ENCODE results near the gene GGTLC1.
"Not testable (repeated sequence)": the region's sequence is repeated elsewhere in the genome, so short reads cannot be mapped to it uniquely, and the experiment has no call there.

GGTLC1 gene

GRCh38 chr20:23994001-23994633 is 5.5 kb upstream of the GGTLC1 start:
- not testable (repeated sequence) for H3K9ac ChIP-seq (ENCODE audit: low read depth, low read length); H3K27ac ChIP-seq (ENCODE audit: low read depth, low read length); H3K9me3 ChIP-seq (ENCODE audit: control insufficient read depth, insufficient read depth, low read length); H3K27me3 ChIP-seq (ENCODE audit: control insufficient read depth, insufficient read depth, low read length); H3K4me3 ChIP-seq (ENCODE audit: low read depth, low read length); H3K4me1 ChIP-seq (ENCODE audit: control insufficient read depth, insufficient read depth, low read length); H3K36me3 ChIP-seq (ENCODE audit: control insufficient read depth, insufficient read depth, low read length)

GRCh38 chr20:23993440-23993839 is 4.9 kb upstream of the GGTLC1 start:
- not testable (repeated sequence) for H3K36me3 ChIP-seq (ENCODE audit: control insufficient read depth, insufficient read depth, low read length); H3K4me1 ChIP-seq (ENCODE audit: control insufficient read depth, insufficient read depth, low read length); H3K9me3 ChIP-seq (ENCODE audit: control insufficient read depth, insufficient read depth, low read length); H3K4me3 ChIP-seq (ENCODE audit: low read depth, low read length); H3K27ac ChIP-seq (ENCODE audit: low read depth, low read length); H3K9ac ChIP-seq (ENCODE audit: low read depth, low read length); H3K27me3 ChIP-seq (ENCODE audit: control insufficient read depth, insufficient read depth, low read length)

GRCh38 chr20:23990296-23990695 is 1.7 kb upstream of the GGTLC1 start:
- not testable (repeated sequence) for H3K4me3 ChIP-seq (ENCODE audit: low read depth, low read length); H3K4me1 ChIP-seq (ENCODE audit: control insufficient read depth, insufficient read depth, low read length); H3K27ac ChIP-seq (ENCODE audit: low read depth, low read length); H3K27me3 ChIP-seq (ENCODE audit: control insufficient read depth, insufficient read depth, low read length); H3K9me3 ChIP-seq (ENCODE audit: control insufficient read depth, insufficient read depth, low read length); H3K9ac ChIP-seq (ENCODE audit: low read depth, low read length); H3K36me3 ChIP-seq (ENCODE audit: control insufficient read depth, insufficient read depth, low read length)

GRCh38 chr20:23988966-23989365 is 387 bp upstream of the GGTLC1 start:
- H3K4me1 ChIP-seq (ENCODE audit: control insufficient read depth, insufficient read depth, low read length); H3K36me3 ChIP-seq (ENCODE audit: control insufficient read depth, insufficient read depth, low read length); H3K9ac ChIP-seq (ENCODE audit: low read depth, low read length); H3K9me3 ChIP-seq (ENCODE audit: control insufficient read depth, insufficient read depth, low read length); H3K4me3 ChIP-seq (ENCODE audit: low read depth, low read length); H3K27ac ChIP-seq (ENCODE audit: low read depth, low read length); H3K27me3 ChIP-seq (ENCODE audit: control insufficient read depth, insufficient read depth, low read length): not testable (repeated sequence)

GRCh38 chr20:23986716-23987115 is 1.9 kb downstream of the GGTLC1 start:
- H3K27ac ChIP-seq (ENCODE audit: low read depth, low read length); H3K36me3 ChIP-seq (ENCODE audit: control insufficient read depth, insufficient read depth, low read length); H3K27me3 ChIP-seq (ENCODE audit: control insufficient read depth, insufficient read depth, low read length); H3K4me1 ChIP-seq (ENCODE audit: control insufficient read depth, insufficient read depth, low read length); H3K4me3 ChIP-seq (ENCODE audit: low read depth, low read length); H3K9me3 ChIP-seq (ENCODE audit: control insufficient read depth, insufficient read depth, low read length); H3K9ac ChIP-seq (ENCODE audit: low read depth, low read length): not testable (repeated sequence)

GRCh38 chr20:23986310-23986709 is 2.3 kb downstream of the GGTLC1 start:
- H3K9ac ChIP-seq (ENCODE audit: low read depth, low read length); H3K4me3 ChIP-seq (ENCODE audit: low read depth, low read length); H3K27me3 ChIP-seq (ENCODE audit: control insufficient read depth, insufficient read depth, low read length); H3K27ac ChIP-seq (ENCODE audit: low read depth, low read length); H3K9me3 ChIP-seq (ENCODE audit: control insufficient read depth, insufficient read depth, low read length); H3K4me1 ChIP-seq (ENCODE audit: control insufficient read depth, insufficient read depth, low read length); H3K36me3 ChIP-seq (ENCODE audit: control insufficient read depth, insufficient read depth, low read length): not testable (repeated sequence)

- not testable (repeated sequence) for H3K27me3 ChIP-seq (ENCODE audit: control insufficient read depth, insufficient read depth, low read length); H3K4me1 ChIP-seq (ENCODE audit: control insufficient read depth, insufficient read depth, low read length)
These were observed 2.8 kb downstream of the GGTLC1 start for GRCh38 chr20:23985790-23986225.

GRCh38 chr20:23985066-23985789 is 3.4 kb downstream of the GGTLC1 start:
- not testable (repeated sequence) for H3K36me3 ChIP-seq (ENCODE audit: control insufficient read depth, insufficient read depth, low read length); H3K4me3 ChIP-seq (ENCODE audit: low read depth, low read length); H3K4me1 ChIP-seq (ENCODE audit: control insufficient read depth, insufficient read depth, low read length); H3K9ac ChIP-seq (ENCODE audit: low read depth, low read length); H3K27me3 ChIP-seq (ENCODE audit: control insufficient read depth, insufficient read depth, low read length); H3K9me3 ChIP-seq (ENCODE audit: control insufficient read depth, insufficient read depth, low read length); H3K27ac ChIP-seq (ENCODE audit: low read depth, low read length)

More at GRCh38 chr20:23985790-23986225, 2.8 kb downstream of the GGTLC1 start:
- H3K36me3 ChIP-seq (ENCODE audit: control insufficient read depth, insufficient read depth, low read length); H3K9ac ChIP-seq (ENCODE audit: low read depth, low read length); H3K27ac ChIP-seq (ENCODE audit: low read depth, low read length); H3K9me3 ChIP-seq (ENCODE audit: control insufficient read depth, insufficient read depth, low read length); H3K4me3 ChIP-seq (ENCODE audit: low read depth, low read length): not testable (repeated sequence)

GRCh38 chr20:23984476-23985023 is 4.0 kb downstream of the GGTLC1 start:
- H3K27ac ChIP-seq (ENCODE audit: low read depth, low read length); H3K9me3 ChIP-seq (ENCODE audit: control insufficient read depth, insufficient read depth, low read length); H3K9ac ChIP-seq (ENCODE audit: low read depth, low read length); H3K4me1 ChIP-seq (ENCODE audit: control insufficient read depth, insufficient read depth, low read length); H3K4me3 ChIP-seq (ENCODE audit: low read depth, low read length); H3K36me3 ChIP-seq (ENCODE audit: control insufficient read depth, insufficient read depth, low read length); H3K27me3 ChIP-seq (ENCODE audit: control insufficient read depth, insufficient read depth, low read length): not testable (repeated sequence)

- not testable (repeated sequence) for H3K4me3 ChIP-seq (ENCODE audit: low read depth, low read length); H3K9ac ChIP-seq (ENCODE audit: low read depth, low read length); H3K9me3 ChIP-seq (ENCODE audit: control insufficient read depth, insufficient read depth, low read length); H3K4me1 ChIP-seq (ENCODE audit: control insufficient read depth, insufficient read depth, low read length); H3K27me3 ChIP-seq (ENCODE audit: control insufficient read depth, insufficient read depth, low read length); H3K36me3 ChIP-seq (ENCODE audit: control insufficient read depth, insufficient read depth, low read length); H3K27ac ChIP-seq (ENCODE audit: low read depth, low read length)
These were observed 6.2 kb downstream of the GGTLC1 start for GRCh38 chr20:23982112-23983018.

GRCh38 chr20:23981526-23981925 is 7.1 kb downstream of the GGTLC1 start:
- not testable (repeated sequence) for H3K36me3 ChIP-seq (ENCODE audit: control insufficient read depth, insufficient read depth, low read length); H3K9me3 ChIP-seq (ENCODE audit: control insufficient read depth, insufficient read depth, low read length); H3K27me3 ChIP-seq (ENCODE audit: control insufficient read depth, insufficient read depth, low read length); H3K27ac ChIP-seq (ENCODE audit: low read depth, low read length); H3K9ac ChIP-seq (ENCODE audit: low read depth, low read length); H3K4me3 ChIP-seq (ENCODE audit: low read depth, low read length); H3K4me1 ChIP-seq (ENCODE audit: control insufficient read depth, insufficient read depth, low read length)
